ENCODE measurements around the gene CD74.

CD74 gene

DNA sequence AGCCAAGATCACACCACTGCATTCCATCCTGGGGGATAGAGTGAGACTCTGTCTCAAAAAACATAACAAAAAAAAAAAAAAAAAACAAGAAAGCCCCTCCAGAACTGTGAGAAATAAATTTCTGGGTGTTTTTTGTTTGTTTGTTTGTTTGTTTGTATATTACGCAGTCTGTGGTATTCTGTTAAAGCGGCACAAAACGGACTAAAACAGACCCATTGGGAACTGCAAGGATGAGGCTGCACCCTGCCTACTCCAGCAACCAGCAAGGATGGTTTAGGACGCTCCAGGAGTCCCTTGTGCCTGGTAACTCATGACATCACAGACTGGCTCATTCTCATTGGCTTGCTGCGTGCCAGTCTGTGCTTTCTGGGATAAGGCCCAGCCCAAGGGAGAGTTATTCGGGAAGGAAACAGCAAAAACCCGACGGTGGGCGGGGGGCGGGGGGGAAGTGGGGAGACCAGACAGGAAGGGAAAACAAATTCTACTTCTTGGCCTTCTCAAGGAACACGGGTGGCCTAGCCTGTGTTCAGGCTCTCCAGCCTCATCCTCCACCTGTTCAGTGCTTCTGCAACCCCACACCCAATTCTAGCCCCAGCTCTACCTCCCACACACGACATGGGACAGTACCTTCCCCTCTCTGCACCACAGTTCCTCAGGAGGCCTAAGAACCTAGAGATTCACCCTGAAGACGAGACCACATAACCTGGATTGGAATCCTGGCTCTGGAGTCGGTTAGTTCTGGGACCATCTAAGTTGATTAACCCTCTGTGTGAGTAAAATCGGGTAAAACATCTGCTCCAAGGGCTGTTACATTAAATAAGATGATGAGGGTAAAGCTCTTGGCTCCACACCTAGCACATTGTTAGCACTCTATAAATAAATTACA lies 2.8 kb downstream of the CD74 start:
- DNase-seq, result peak; percentile 73

DNA sequence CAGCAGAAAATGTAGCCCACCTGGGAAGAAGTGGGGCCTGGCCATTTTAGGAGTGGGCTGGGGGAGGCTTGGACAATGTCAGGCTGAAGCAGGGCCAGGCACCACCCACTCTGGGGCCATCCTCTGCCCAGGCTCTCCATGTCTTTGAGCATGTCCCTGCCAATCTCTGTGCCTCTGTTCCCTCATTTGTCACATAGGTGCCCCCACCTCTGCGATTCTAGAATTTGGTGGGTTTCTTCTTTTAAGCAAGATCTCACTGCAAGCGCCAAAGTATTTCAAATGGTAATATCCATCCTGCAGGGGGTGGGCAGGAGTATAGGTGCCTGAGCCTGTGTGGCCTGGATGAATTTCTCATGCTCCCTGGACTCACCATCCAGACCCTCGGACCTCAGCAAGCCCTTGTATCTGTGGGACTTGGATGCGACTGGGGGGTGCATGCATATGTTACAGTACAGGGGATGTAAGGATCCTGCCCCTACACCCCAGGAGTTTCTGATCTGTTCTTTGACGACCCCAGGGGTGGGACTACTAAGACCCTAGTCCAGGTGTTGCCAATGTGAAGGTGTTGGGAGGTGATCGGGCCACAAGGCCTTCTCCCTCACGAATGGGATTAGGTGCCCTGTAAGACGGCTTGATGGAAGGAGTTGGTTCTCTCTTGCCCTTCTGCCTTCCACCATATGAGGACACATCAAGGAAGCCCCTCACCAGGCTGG lies 4.3 kb downstream of the CD74 start:
- no peak for DNase-seq

DNA sequence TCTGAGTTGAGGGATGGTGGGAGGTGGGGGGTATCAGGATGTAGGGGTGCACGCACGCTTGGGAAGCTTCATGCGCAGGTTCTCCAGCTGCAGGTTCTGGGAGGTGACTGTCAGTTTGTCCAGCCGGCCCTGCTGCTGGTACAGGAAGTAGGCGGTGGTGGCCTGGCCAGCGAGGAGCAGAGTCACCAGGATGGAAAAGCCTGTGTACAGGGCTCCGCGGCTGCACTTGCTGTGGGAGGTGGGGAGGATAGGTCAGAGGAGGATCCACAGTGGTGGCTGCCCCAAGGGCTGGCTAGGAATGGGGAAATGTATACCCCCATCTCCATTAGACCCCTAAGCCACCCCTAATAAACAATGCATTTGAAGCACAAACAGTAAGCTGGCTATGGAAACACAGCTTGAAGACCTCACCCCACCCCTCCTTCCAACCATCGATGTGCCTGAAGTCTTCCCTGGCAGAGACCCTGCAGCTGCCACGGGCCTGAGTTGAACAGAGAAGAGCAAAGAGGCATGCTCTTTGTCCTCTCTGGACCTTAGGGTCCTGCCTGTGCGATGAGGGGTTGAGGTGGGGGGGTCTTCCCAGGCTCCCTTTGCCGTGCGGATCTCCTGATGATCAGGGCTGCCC lies 5.5 kb downstream of the CD74 start:
- DNase-seq, result no peak

DNA sequence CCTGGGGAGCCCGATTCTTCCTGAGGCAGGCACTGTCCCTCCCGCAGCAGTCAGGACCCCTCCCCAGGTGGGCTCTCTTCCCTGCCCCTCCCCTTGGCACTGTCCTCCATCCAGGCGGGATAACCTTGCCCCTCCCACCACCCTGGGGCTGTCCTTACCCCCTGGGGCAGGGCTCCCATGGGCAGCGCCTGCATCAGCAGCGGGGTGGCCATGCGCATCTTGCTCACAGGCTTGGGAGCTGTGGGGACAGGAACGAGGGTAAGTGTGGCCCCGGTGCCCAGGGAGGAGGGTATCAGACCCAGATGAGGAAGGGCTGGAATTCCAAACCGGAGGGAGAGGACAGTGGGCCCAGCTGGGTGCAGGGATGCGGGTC lies 6.0 kb downstream of the CD74 start:
- no peak for DNase-seq

DNA sequence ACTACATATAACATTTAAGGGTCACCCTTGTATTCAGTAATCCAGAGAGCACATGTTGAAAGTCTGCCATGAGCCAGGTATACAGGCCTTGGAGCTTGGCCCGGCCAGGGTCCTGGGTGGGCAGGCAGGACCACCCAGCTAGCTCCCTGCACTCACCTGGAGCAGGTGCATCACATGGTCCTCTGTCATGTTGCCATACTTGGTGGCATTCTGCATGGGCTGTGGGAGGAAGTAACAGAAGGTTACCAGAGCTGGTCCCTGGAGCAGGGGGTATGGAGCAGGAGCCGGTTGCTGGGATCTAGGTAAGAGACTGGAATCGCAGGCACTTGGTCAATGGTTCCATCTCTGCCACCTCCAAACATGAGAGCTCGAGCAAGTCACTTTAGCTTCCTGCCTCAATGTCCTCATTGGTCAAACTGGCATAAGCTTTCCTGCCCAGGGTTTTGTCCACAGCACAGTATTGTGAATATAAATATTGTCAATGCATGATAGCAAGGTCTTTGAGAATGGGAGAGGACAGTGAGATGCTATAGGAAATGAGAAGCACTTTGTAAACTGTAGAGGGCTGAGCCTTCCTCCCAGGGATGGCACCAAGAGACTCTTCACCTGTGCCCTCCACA lies 6.5 kb downstream of the CD74 start:
- DNase-seq, result no peak

DNA sequence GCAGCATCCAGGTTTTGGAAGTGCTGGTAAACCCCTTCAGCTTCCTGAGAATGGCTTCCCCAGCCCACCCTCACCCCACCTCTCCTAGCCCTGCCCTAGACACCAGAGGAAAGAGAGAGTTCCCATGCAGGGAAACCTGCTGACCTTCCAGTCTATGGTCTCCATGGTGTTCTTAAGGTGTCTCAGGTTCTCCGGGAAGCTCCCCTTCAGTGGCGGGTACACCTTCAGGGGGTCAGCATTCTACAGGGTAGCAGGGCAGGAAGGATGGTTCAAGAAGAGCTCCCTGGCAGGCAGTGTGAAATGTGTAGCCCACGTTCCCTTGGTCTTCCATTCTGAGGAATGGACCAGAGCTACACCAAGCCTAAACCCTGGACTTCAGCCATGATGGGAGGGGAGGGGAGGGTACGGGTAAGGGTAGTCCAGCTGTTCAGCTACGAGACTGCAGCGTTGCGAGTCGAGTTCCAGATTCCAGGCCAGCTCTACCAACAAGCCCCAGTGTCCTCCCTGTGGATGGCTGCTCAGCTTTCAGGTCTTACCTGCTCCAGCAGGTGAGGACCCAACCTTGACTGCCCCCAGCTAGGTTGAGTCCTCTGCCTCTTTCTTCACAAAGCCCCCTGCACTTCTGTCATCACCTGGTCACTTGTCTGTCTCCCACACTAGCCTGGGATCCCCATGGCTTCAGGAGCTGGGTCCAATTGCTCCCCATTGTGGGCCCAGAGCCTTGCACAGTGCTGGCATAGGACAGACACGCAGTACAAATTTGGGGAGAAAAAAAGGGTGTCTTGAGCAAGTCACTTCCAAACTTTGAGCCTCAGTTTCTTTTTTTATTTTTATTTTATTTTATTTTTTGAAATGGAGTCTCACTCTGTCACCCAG lies 7.5 kb downstream of the CD74 start:
- DNase-seq, result no peak

DNA sequence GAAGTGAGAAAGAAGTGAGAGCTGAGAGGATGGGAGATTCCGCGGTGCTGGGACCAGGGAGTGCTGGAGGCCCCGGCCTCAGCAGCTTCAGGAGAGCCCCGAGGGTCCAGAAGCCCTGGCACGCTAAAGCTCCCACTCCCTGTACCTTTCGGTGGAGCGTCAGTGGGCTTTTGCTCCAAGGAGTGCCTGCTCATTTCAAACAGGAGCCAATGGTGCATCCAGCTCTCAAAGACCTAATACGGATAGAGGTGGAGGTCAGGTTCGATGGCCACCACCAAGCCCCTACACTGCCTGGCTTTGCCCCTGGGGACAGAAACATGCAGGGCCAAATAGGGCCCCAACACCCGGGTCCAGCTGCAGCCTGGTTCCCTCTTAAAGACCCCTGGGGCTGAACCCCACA lies 8.2 kb downstream of the CD74 start:
- no peak for DNase-seq

DNA sequence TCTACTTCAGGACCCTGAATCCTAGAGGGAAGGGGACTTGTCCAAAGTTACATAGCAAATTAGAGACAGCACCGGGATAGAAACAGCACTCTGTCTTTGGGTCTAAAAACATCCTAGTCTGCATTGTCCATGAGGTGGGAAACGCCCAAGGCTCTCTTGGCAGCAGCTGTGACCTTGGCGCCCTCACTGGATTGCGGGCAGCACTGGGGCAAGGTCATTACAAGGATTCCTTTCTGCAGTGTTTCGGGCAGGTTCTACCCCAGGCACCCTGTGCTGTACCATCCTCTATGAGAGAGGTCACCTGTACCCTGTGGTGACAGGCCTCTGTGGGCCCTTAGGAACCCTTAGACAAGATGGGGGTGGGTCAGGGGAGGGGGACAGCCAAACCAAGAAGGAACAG lies 8.6 kb downstream of the CD74 start:
- DNase-seq, result no peak

DNA sequence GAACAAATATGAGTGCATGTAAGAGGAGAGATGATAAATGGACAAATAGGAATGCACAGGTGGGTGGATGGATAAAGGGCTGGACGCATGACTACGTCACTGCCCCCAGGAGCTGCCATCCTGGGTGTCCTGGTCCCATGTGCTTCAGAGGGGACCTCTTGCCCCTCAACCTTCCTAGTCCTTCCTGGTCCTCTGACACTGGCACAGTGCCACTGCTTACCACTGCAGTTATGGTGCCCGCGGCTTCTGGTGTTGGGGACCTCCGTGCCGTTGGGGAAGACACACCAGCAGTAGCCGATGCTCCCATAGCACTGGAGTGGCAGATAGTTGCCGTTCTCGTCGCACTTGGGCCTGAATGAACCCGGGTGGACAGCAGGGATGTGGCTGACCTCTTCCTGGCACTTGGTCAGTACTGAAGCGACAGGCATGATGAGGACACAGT lies 9.8 kb downstream of the CD74 start:
- DNase-seq, result no peak

DNA sequence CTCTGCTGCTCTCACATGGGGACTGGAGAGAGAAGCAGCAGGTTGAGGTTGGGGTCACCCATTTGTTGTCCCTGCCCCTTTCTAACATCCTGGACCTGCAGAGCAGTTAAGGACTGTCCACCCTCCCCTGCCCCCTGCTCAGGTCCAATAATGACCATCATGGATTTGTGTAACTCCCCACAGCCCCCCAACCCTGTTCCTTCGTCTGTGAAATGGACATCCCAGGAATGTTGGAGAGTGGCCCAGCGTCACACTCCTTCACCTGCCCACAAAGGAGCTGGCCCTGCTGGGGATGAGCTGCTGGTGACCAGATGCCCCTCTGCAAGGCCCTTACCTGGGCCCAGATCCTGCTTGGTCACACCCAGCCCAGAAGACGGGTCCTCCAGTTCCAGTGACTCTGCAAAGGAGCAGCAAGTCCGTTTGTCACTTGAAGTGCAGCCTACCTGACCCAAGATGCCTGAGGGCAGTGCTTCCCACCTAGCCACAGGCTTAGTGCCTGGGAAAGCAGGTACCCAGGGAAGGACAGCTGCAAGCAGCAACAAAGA lies 10.4 kb downstream of the CD74 start:
- DNase-seq, result no peak

DNA sequence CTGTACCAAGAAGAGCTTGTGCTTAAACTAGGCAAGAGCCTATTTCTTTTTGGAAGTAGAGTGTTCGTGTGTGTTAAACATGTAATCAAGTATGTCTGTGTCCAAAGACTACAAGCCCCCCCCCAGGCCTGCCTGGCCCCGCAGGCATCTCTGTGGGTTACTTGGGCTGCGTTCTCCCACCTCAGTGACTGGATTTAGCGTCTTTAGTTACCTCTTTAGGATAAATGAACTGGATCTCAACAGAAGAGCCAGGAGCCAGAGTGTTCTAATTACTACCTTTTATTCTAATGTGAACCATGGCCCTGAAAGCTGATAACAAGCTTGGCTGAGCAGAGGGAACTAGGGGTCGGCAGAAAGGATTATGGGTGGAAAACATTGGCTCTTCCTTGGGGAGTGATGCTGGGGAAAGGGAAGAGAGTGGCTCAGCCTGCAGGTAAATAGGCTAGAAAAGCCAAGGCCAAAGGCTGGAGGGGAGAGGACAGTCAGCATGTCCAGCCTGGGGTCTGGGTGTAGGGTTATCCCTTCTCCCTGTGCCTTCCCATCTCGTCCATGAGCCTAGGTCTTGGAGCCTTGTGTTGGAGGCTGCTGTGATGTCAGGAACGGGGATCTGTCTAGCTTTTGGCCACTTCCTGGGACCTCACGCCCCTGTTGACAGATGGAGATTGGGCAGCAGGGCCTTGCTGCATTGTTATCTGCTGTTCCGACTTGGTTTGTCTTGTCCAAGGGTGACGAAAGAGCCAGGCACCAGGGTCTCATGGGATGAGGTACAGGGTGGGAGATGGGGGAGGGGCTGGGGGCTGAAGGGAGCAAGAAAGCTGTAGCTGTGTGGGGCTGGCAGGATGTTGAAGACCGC lies 11.1 kb downstream of the CD74 start:
- DNase-seq, result no peak

DNA sequence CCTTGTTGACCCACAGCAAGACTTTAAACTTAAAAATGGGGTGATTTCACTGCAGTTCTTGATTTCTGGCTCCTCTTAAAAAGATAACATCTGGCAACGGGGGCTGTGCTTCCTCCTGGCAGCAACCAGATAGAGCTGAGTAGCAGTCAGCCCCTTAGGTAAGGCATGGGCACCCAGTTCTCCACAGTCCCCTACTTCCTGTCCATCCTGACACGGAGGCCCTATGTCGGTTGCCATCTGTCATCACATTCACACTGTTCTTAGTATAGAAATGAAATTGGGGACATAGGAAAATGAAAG lies 11.7 kb downstream of the CD74 start:
- DNase-seq, result no peak

DNA sequence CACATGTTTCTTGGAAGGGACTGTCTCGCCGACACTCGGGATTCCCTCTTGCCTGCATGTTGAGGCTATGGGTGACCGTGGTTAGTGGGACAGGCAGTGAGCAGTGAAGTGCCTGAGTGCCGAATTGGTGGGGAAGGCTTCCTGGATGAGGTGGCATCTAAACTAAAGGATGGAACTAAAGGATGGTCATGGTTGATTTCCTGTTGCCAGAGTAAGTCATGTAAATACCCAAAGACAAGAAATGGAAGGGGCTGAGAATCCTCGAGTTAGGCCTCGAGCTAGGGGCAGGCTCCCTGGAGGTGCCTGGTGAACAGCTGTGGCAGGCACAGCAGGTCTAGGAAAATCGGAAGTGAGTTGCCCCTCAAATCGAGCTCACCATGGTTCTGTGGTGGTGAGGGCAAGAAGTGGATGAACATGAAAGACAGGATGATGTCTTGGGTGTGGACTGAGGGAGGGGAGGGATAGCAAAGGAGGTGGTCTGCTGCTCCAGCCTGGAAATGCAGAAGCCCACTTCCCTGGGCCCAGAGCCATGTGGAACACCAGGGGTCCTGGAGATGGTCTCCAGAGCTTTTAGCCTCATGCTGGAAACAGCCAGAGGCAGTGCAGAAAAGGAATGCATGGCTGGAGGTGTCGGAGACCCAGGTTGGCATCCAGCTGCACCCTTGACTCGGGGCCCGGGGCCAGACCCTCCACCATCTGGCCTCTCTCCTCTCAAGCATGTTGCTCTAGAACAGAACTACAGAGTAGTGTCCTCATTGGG lies 12.2 kb downstream of the CD74 start:
- no peak for DNase-seq

DNA sequence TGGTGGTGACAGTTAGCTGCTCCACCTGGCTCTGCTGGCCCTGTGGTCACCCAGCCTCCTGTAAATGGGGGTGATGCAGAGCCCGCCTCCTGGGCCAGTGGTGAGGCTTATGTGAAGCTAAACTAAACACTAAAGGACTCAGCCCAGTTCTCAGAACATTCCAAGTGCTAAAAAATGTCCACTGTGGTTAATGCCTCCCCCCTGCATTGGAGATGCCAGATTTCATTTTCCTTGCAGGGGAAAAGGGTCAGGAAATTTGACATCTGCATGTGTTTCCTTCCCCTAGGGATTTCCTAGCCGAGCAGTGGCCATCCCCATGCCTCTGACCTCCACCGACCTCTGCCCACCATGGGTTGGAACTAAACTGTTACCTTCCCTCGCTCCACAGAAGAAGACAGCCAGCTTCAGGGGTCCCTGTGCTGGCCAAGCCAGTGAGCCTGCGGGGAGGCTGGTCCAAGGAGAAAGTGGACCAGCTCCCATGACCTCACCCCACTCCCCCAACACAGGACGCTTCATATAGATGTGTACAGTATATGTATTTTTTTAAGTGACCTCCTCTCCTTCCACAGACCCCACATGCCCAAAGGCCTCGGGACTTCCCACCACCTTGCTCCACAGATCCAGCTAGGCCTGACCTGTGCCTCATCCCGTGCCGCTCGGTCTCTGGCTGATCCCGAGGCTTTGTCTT lies 13.0 kb downstream of the CD74 start:
- no peak for DNase-seq

DNA sequence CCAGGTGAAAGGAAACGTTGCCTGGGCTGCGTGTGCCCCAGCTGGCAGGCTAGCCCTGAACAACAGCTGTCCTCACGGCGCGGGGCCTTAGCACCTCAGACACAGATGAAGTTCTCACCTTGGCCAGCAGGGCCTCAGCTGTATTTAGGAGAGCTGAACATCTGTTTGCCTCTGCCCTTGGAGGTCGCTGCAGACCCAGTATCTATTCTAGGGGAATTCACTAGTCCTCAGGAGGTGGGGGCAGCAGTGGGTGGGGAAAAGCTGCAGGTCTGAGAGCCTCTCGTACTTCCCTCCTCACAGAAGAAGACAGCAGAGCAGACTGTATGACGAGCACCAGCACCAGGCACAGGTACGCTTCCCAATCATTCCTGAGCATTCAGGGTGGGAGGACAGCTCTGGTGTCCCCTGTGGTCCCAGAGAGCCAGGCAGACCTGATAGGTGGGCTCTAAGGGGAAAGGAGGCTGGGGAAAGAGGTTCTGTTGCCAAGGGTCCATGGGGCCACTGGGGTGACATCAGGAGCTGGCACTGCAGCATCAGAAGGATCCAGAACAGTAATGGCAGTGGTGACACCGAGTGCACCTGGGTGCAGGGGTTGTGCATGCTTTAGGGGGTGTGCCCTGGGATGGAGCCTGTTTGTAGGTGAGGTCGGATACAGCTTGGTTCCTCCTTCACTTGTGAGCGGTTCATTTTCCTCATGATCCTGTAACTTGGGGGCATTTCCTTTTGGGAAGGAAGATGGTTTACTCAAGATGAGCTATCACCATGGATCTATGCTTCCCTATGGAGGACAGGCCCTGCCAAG lies 13.8 kb downstream of the CD74 start:
- no peak for DNase-seq

DNA sequence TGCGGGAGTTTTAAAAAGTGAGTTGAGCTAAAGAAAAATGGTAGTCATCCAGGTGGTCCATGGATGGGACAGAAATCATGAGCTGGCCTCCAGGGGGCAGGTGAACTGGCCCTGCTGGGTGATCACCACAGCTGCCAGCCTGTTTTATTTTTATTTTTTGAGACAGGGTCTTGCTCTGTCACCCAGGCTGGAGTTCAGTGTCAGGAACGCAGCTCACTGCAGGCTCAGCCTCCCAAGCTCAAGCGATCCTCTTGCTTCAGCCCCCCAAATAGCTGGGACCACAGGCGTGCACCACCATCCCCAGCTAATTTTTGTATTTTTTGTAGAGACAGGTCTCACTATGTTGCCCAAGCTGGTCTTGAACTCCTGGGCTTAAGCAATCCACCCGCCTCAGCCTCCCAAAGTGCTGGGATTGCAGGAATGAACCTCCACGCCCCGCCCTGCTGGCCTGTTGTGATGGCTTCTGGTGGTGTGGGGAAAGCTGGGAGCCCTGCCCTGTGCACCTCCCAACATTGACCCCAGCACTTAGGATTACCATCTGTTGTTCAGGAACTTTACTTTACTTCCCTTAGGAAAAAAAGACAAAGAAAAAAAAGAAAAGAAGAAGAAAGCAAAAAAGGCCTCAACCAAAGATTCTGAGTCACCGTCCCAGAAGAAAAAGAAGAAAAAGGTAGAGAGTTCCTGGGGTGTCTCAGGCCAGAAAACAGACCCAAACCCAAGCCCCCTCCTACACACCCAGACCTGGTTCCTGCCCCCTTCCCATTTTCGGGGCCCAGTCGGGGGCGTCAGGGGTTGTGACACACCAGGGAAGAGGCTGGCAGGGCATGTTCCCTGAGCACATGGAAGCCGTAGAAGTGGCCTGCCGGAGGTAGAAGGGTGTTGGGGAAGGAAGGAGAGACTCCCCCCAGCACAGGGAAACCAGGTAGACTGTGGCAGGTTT lies 14.7 kb downstream of the CD74 start:
- no peak for DNase-seq

DNA sequence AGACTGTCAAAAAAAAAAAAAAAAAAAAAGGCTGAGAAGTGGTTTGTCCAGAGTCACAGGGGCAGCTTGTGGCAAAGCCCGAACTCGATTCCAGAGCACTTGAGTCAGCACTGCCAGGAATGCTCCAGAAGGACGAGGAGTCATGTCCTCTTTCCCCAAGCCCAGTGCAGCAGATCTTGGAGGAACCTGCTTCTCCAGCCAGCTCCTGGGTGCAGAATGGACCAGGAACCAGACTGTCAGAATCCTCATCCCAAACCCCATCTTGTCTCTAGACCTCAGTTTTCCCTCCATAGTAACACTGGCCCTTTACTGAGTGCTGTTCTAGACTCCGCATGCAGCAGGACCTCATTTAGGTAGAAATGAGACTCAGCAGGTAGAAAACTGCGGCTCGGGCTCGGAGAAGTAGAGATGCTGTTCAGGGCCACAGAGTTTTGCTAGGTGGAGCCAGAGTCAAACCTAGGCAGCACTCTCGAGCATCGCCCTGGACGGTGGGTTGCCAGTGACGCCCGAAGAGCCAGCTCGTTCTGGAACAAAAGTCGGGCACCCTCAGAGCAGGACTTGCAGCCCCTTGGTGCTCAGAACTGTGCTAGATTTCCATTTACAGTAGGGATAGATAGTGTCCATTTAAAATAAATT lies 15.4 kb downstream of the CD74 start:
- no peak for DNase-seq

All from GOT3 (cell line).